ENCODE data around the gene TLR6.
A peak's percentile ranks its signal among the peaks of the same experiment; 100 is the strongest.

Gene TLR6

GRCh38 chr4:38891051-38891983, 34.7 kb upstream of the TLR6 start:
- Histone ChIP-seq H3K4me3 (ENCODE audit: low read depth, low read length) (no peak overlapping the region), H3K9me3 (ENCODE audit: control insufficient read depth, insufficient read depth, low read depth, low read length) (no peaks in the 10 kb centered on the region), H3K36me3 (ENCODE audit: control insufficient read depth in 2 of 2, insufficient read depth in 1 of 2, low read length in 2 of 2) (peaks cover 0 to 29% of the 10 kb centered on the region in 2 experiments; a peak in 1 of 3 replicates), H3K4me1 (ENCODE audit: control insufficient read depth, insufficient read depth, low read length) (no peaks in the 10 kb centered on the region), H3K27ac (ENCODE audit: extremely low read depth, low read depth, low read length) (no peak overlapping the region)
- CTCF ChIA-PET: interaction anchor here (1.2 to 1.3 kb wide), 2 partner anchors 31 to 133 kb away, joined by 3 to 4 read pairs; no protein-coding TSS in a partner anchor
- TF ChIP-seq ZSCAN16 (tag by site-specific recombination; IDR thresholded peaks at IDR 0.05) (peak; percentile 88), ZNF239 (tag by site-specific recombination; IDR thresholded peaks at IDR 0.05) (no peak)
- POLR2A ChIA-PET: interaction anchor here (0.6 kb wide), 1 partner anchor 52 kb away, joined by 5 read pairs; no protein-coding TSS in a partner anchor

DNA sequence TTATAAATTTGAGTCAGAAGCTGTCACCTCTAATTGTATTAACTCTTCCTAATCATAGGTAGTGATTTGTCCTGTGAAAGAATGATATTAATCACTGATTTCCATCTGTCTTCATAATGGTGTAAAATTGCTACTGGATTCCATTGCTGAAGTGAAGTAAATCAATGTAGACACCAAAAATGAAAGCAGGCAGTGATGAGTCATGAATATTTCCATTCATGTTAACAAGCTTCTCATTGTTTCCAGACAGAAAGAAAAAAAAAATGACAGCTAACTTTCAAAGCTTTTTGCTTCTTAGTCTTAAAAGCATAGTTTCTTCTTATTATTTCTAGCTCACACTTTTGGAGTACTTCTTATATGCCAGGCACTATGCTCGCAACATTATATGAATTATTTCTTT, 32.5 kb upstream of the TLR6 start:
- H3K9me3 ChIP-seq (ENCODE audit: control insufficient read depth, insufficient read depth, low read depth, low read length): no peaks in the 10 kb centered on the region
- peaks cover 0 to 11% of the 10 kb centered on the region in 2 experiments; a peak in 1 of 3 replicates for H3K36me3 ChIP-seq (ENCODE audit: control insufficient read depth in 2 of 2, insufficient read depth in 1 of 2, low read length in 2 of 2)
- no peak overlapping the region for H3K27ac ChIP-seq (ENCODE audit: extremely low read depth, low read depth, low read length)
- ChIA-PET POLR2A (no interaction called here), CTCF (interaction anchor here (0.6 to 1.3 kb wide), 5 partner anchors 28 to 606 kb away, joined by 3 to 7 read pairs (median 3); no protein-coding TSS in a partner anchor)
- no peak for TF ChIP-seq ZNF202 (tag by site-specific recombination; IDR thresholded peaks at IDR 0.05; ENCODE audit: borderline replicate concordance)
- TF ChIP-seq, protein P1, sequence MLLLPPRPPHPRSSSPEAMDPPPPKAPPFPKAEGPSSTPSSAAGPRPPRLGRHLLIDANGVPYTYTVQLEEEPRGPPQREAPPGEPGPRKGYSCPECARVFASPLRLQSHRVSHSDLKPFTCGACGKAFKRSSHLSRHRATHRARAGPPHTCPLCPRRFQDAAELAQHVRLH (tag by site-specific recombination; IDR thresholded peaks at IDR 0.05): no peak
- TF ChIP-seq ZFP3 (tag by site-specific recombination; IDR thresholded peaks at IDR 0.05; ENCODE audit: low read depth): no peak
- no peak for TF ChIP-seq ZNF792 (tag by site-specific recombination; IDR thresholded peaks at IDR 0.05)
- no peak for TF ChIP-seq ZEB2 (tag by site-specific recombination; IDR thresholded peaks at IDR 0.05)
- no peak for TF ChIP-seq ZNF776 (tag by site-specific recombination; IDR thresholded peaks at IDR 0.05; ENCODE audit: borderline replicate concordance)
- TF ChIP-seq, protein P2, sequence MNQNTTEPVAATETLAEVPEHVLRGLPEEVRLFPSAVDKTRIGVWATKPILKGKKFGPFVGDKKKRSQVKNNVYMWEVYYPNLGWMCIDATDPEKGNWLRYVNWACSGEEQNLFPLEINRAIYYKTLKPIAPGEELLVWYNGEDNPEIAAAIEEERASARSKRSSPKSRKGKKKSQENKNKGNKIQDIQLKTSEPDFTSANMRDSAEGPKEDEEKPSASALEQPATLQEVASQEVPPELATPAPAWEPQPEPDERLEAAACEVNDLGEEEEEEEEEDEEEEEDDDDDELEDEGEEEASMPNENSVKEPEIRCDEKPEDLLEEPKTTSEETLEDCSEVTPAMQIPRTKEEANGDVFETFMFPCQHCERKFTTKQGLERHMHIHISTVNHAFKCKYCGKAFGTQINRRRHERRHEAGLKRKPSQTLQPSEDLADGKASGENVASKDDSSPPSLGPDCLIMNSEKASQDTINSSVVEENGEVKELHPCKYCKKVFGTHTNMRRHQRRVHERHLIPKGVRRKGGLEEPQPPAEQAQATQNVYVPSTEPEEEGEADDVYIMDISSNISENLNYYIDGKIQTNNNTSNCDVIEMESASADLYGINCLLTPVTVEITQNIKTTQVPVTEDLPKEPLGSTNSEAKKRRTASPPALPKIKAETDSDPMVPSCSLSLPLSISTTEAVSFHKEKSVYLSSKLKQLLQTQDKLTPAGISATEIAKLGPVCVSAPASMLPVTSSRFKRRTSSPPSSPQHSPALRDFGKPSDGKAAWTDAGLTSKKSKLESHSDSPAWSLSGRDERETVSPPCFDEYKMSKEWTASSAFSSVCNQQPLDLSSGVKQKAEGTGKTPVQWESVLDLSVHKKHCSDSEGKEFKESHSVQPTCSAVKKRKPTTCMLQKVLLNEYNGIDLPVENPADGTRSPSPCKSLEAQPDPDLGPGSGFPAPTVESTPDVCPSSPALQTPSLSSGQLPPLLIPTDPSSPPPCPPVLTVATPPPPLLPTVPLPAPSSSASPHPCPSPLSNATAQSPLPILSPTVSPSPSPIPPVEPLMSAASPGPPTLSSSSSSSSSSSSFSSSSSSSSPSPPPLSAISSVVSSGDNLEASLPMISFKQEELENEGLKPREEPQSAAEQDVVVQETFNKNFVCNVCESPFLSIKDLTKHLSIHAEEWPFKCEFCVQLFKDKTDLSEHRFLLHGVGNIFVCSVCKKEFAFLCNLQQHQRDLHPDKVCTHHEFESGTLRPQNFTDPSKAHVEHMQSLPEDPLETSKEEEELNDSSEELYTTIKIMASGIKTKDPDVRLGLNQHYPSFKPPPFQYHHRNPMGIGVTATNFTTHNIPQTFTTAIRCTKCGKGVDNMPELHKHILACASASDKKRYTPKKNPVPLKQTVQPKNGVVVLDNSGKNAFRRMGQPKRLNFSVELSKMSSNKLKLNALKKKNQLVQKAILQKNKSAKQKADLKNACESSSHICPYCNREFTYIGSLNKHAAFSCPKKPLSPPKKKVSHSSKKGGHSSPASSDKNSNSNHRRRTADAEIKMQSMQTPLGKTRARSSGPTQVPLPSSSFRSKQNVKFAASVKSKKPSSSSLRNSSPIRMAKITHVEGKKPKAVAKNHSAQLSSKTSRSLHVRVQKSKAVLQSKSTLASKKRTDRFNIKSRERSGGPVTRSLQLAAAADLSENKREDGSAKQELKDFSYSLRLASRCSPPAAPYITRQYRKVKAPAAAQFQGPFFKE (tag by site-specific recombination; IDR thresholded peaks at IDR 0.05; ENCODE audit: borderline replicate concordance): no peak
- TF ChIP-seq ZNF366 (tag by site-specific recombination; conservative IDR thresholded peaks at IDR 0.05): no peak
- TF ChIP-seq SP2 (tag by site-specific recombination; IDR thresholded peaks at IDR 0.05): no peak
- TF ChIP-seq ZNF37A (tag by site-specific recombination; IDR thresholded peaks at IDR 0.05): no peak
- TF ChIP-seq SALL2 (tag by site-specific recombination; IDR thresholded peaks at IDR 0.05; ENCODE audit: borderline replicate concordance): no peak
- no peak for TF ChIP-seq PRDM6 (tag by site-specific recombination; IDR thresholded peaks at IDR 0.05)
- no peak for TF ChIP-seq HOXD13 (CRISPR knock-in tag; IDR thresholded peaks at IDR 0.05; ENCODE audit: borderline replicate concordance)
- no peak for TF ChIP-seq ZNF473 (tag by site-specific recombination; IDR thresholded peaks at IDR 0.05)
- no peaks in the 10 kb centered on the region for H3K4me1 ChIP-seq (ENCODE audit: control insufficient read depth, insufficient read depth, low read length)
- no peak overlapping the region for H3K4me3 ChIP-seq (ENCODE audit: low read depth, low read length)
